ENCODE results near the gene UBE3B. TPM values are rescaled to one million over a fixed set of nuclear protein-coding genes. Genes with fewer than 3 reads are reported as not detected.
"Not testable (repeated sequence)": the region's sequence is repeated elsewhere in the genome, so short reads cannot be mapped to it uniquely, and the experiment has no call there.

UBE3B gene
- total RNA-seq, result 14.8 TPM

GRCh38 chr12:109477185-109477962 is at the start of gene UBE3B, which contains the start of gene KCTD10:
Gene UBE3B (plus strand): TSS chr12:109477634. CDS start chr12:109483552, 5,918 bp downstream.
Gene KCTD10 (minus strand): TSS chr12:109477300. CDS start chr12:109477262, 38 bp downstream.
- H3K4me3 ChIP-seq (ENCODE audit: low read length), result peak within 1 kb of the TSS; percentile 92
- peaks cover 36% of the 10 kb centered on the region for H3K4me1 ChIP-seq (ENCODE audit: insufficient read depth, low read length)
- H3K27me3 ChIP-seq (ENCODE audit: insufficient read depth, low read length), result no peaks in the 10 kb centered on the region
- no peaks in the 10 kb centered on the region for H3K9me3 ChIP-seq (ENCODE audit: low read depth, low read length)

GRCh38 chr12:109428037-109428629 is 49.3 kb upstream of the UBE3B start:
- Histone ChIP-seq H3K9me3 (ENCODE audit: low read depth, low read length) (no peaks in the 10 kb centered on the region), H3K4me3 (ENCODE audit: low read length) (no peak overlapping the region), H3K4me1 (ENCODE audit: insufficient read depth, low read length) (peaks cover 6% of the 10 kb centered on the region), H3K27me3 (ENCODE audit: insufficient read depth, low read length) (no peaks in the 10 kb centered on the region)

- H3K27me3 ChIP-seq (ENCODE audit: insufficient read depth, low read length); H3K4me3 ChIP-seq (ENCODE audit: low read length); H3K4me1 ChIP-seq (ENCODE audit: insufficient read depth, low read length); H3K9me3 ChIP-seq (ENCODE audit: low read depth, low read length): not testable (repeated sequence)
These were observed 48.6 kb upstream of the UBE3B start for GRCh38 chr12:109428804-109429203.

GRCh38 chr12:109430244-109430643 is 47.2 kb upstream of the UBE3B start:
- no peaks in the 10 kb centered on the region for H3K9me3 ChIP-seq (ENCODE audit: low read depth, low read length)
- no peak overlapping the region for H3K4me3 ChIP-seq (ENCODE audit: low read length)
- peaks cover 8% of the 10 kb centered on the region for H3K4me1 ChIP-seq (ENCODE audit: insufficient read depth, low read length)
- no peaks in the 10 kb centered on the region for H3K27me3 ChIP-seq (ENCODE audit: insufficient read depth, low read length)

- peaks cover 8% of the 10 kb centered on the region for H3K4me1 ChIP-seq (ENCODE audit: insufficient read depth, low read length)
- H3K4me3 ChIP-seq (ENCODE audit: low read length), result no peak overlapping the region
- H3K27me3 ChIP-seq (ENCODE audit: insufficient read depth, low read length), result no peaks in the 10 kb centered on the region
- H3K9me3 ChIP-seq (ENCODE audit: low read depth, low read length), result no peaks in the 10 kb centered on the region
These were observed 45.0 kb upstream of the UBE3B start for GRCh38 chr12:109432431-109432830.

GRCh38 chr12:109432842-109433304 is 44.6 kb upstream of the UBE3B start:
- Histone ChIP-seq H3K4me3 (ENCODE audit: low read length) (no peak overlapping the region), H3K9me3 (ENCODE audit: low read depth, low read length) (no peaks in the 10 kb centered on the region), H3K27me3 (ENCODE audit: insufficient read depth, low read length) (no peaks in the 10 kb centered on the region), H3K4me1 (ENCODE audit: insufficient read depth, low read length) (peaks cover 8% of the 10 kb centered on the region)

GRCh38 chr12:109433618-109434017 is 43.8 kb upstream of the UBE3B start:
- Histone ChIP-seq H3K9me3 (ENCODE audit: low read depth, low read length) (no peaks in the 10 kb centered on the region), H3K4me1 (ENCODE audit: insufficient read depth, low read length) (peaks cover 8% of the 10 kb centered on the region), H3K4me3 (ENCODE audit: low read length) (no peak overlapping the region), H3K27me3 (ENCODE audit: insufficient read depth, low read length) (no peaks in the 10 kb centered on the region)

GRCh38 chr12:109434582-109434981 is 42.9 kb upstream of the UBE3B start:
- Histone ChIP-seq H3K4me1 (ENCODE audit: insufficient read depth, low read length) (peaks cover 8% of the 10 kb centered on the region), H3K27me3 (ENCODE audit: insufficient read depth, low read length) (no peaks in the 10 kb centered on the region), H3K9me3 (ENCODE audit: low read depth, low read length) (no peaks in the 10 kb centered on the region), H3K4me3 (ENCODE audit: low read length) (no peak overlapping the region)

GRCh38 chr12:109435428-109436187 is 41.8 kb upstream of the UBE3B start:
- H3K4me3 ChIP-seq (ENCODE audit: low read length), result no peak overlapping the region
- peaks cover 8% of the 10 kb centered on the region for H3K4me1 ChIP-seq (ENCODE audit: insufficient read depth, low read length)
- H3K27me3 ChIP-seq (ENCODE audit: insufficient read depth, low read length), result no peaks in the 10 kb centered on the region
- no peaks in the 10 kb centered on the region for H3K9me3 ChIP-seq (ENCODE audit: low read depth, low read length)

- Histone ChIP-seq H3K4me1 (ENCODE audit: insufficient read depth, low read length) (peaks cover 8% of the 10 kb centered on the region), H3K27me3 (ENCODE audit: insufficient read depth, low read length) (no peaks in the 10 kb centered on the region), H3K4me3 (ENCODE audit: low read length) (no peak overlapping the region), H3K9me3 (ENCODE audit: low read depth, low read length) (no peaks in the 10 kb centered on the region)
These were observed 41.3 kb upstream of the UBE3B start for GRCh38 chr12:109436188-109436560.

GRCh38 chr12:109439181-109439580 is 38.3 kb upstream of the UBE3B start:
- H3K9me3 ChIP-seq (ENCODE audit: low read depth, low read length), result no peaks in the 10 kb centered on the region
- H3K4me3 ChIP-seq (ENCODE audit: low read length), result no peak overlapping the region
- H3K27me3 ChIP-seq (ENCODE audit: insufficient read depth, low read length), result no peaks in the 10 kb centered on the region
- H3K4me1 ChIP-seq (ENCODE audit: insufficient read depth, low read length), result no peaks in the 10 kb centered on the region

- not testable (repeated sequence) for H3K27me3 ChIP-seq (ENCODE audit: insufficient read depth, low read length); H3K4me3 ChIP-seq (ENCODE audit: low read length); H3K4me1 ChIP-seq (ENCODE audit: insufficient read depth, low read length); H3K9me3 ChIP-seq (ENCODE audit: low read depth, low read length)
These were observed 37.5 kb upstream of the UBE3B start for GRCh38 chr12:109439951-109440350.

GRCh38 chr12:109440851-109441490 is 36.5 kb upstream of the UBE3B start:
- no peak overlapping the region for H3K4me3 ChIP-seq (ENCODE audit: low read length)
- no peaks in the 10 kb centered on the region for H3K4me1 ChIP-seq (ENCODE audit: insufficient read depth, low read length)
- H3K27me3 ChIP-seq (ENCODE audit: insufficient read depth, low read length), result no peaks in the 10 kb centered on the region
- H3K9me3 ChIP-seq (ENCODE audit: low read depth, low read length), result no peaks in the 10 kb centered on the region

- H3K4me3 ChIP-seq (ENCODE audit: low read length), result no peak overlapping the region
- no peaks in the 10 kb centered on the region for H3K9me3 ChIP-seq (ENCODE audit: low read depth, low read length)
- H3K4me1 ChIP-seq (ENCODE audit: insufficient read depth, low read length), result no peaks in the 10 kb centered on the region
- H3K27me3 ChIP-seq (ENCODE audit: insufficient read depth, low read length), result no peaks in the 10 kb centered on the region
These were observed 33.6 kb upstream of the UBE3B start for GRCh38 chr12:109443794-109444193.

- no peaks in the 10 kb centered on the region for H3K9me3 ChIP-seq (ENCODE audit: low read depth, low read length)
- H3K4me3 ChIP-seq (ENCODE audit: low read length), result no peak overlapping the region
- H3K4me1 ChIP-seq (ENCODE audit: insufficient read depth, low read length), result no peaks in the 10 kb centered on the region
- no peaks in the 10 kb centered on the region for H3K27me3 ChIP-seq (ENCODE audit: insufficient read depth, low read length)
These were observed 33.2 kb upstream of the UBE3B start for GRCh38 chr12:109444259-109444658.
